ENCODE results near the gene C17orf107.

C17orf107 gene

GRCh38 chr17:4877089-4877488, 22.2 kb upstream of the C17orf107 start:
- DNase-seq (ENCODE audit: low spot score) = no peak

GRCh38 chr17:4879601-4880000, 19.7 kb upstream of the C17orf107 start:
- DNase-seq (ENCODE audit: low spot score) = no peak

GRCh38 chr17:4880857-4881256, 18.5 kb upstream of the C17orf107 start:
- DNase-seq (ENCODE audit: low spot score) = no peak

- peak; percentile 70 for DNase-seq (ENCODE audit: low spot score)
Observed at GRCh38 chr17:4881761-4882555, 17.4 kb upstream of the C17orf107 start.

GRCh38 chr17:4884489-4884888, 14.8 kb upstream of the C17orf107 start:
- DNase-seq (ENCODE audit: low spot score) = no peak

GRCh38 chr17:4886830-4887229, 12.5 kb upstream of the C17orf107 start:
- DNase-seq (ENCODE audit: low spot score) = no peak

GRCh38 chr17:4887581-4887980, 11.8 kb upstream of the C17orf107 start:
- no peak for DNase-seq (ENCODE audit: low spot score)

GRCh38 chr17:4891411-4892410, 7.6 kb upstream of the C17orf107 start:
- DNase-seq (ENCODE audit: low spot score) = no peak

- DNase-seq (ENCODE audit: low spot score) = no peak
Observed at GRCh38 chr17:4892499-4893221, 6.7 kb upstream of the C17orf107 start.

- DNase-seq (ENCODE audit: low spot score) = no peak
Observed at GRCh38 chr17:4893272-4893671, 6.1 kb upstream of the C17orf107 start.

GRCh38 chr17:4893721-4894560, 5.4 kb upstream of the C17orf107 start:
- no peak for DNase-seq (ENCODE audit: low spot score)

GRCh38 chr17:4895121-4895520, 4.2 kb upstream of the C17orf107 start:
- DNase-seq (ENCODE audit: low spot score) = no peak

GRCh38 chr17:4895657-4896331, 3.5 kb upstream of the C17orf107 start:
- DNase-seq (ENCODE audit: low spot score) = no peak

GRCh38 chr17:4896332-4897197, 2.8 kb upstream of the C17orf107 start:
- DNase-seq (ENCODE audit: low spot score) = no peak

GRCh38 chr17:4897198-4897687, 2.1 kb upstream of the C17orf107 start:
- DNase-seq (ENCODE audit: low spot score) = no peak

- DNase-seq (ENCODE audit: low spot score) = no peak
Observed at GRCh38 chr17:4897785-4898184, 1.6 kb upstream of the C17orf107 start.

GRCh38 chr17:4898351-4898750, 985 bp upstream of the C17orf107 start:
- DNase-seq (ENCODE audit: low spot score) = no peak

GRCh38 chr17:4898927-4899326, 409 bp upstream of the C17orf107 start:
- DNase-seq (ENCODE audit: low spot score) = no peak

Data from cerebellar cortex (tissue), 1 donor.